Measurements from ENCODE around the gene ANO10. TPM values are rescaled to one million over a fixed set of nuclear protein-coding genes. Genes with fewer than 3 reads are reported as not detected.

ANO10 gene
- total and polyA plus RNA-seq, 10 donors = 2.6 to 21.7 (median 16.6) TPM

- 98 to 100% (median 100%) methylated on average over 1 of the region's 1 CpG for WGBS, 5 donors
- intact Hi-C loops (cut with DNase I; ENCODE audit: low total_unique reads) = no loop called here
- H3K27me3 ChIP-seq (replicated peaks in 1 of 7) = no peaks in the 10 kb centered on the region
- TF ChIP-seq POLR2AphosphoS5 (IDR thresholded peaks at IDR 0.05) = no peak
- no peak for TF ChIP-seq CTCF (IDR thresholded peaks at IDR 0.05 in 8 of 11, conservative IDR thresholded peaks at IDR 0.05 in 3 of 11)
- TF ChIP-seq POLR2A (IDR thresholded peaks at IDR 0.05) = no peak
- H3K27ac ChIP-seq = no peak overlapping the region
- no peaks in the 10 kb centered on the region for H3K9me3 ChIP-seq
- H3K4me1 ChIP-seq = no peaks in the 10 kb centered on the region
- H3K4me3 ChIP-seq = no peak overlapping the region
- H3K36me3 ChIP-seq = peaks cover 0 to 5% (median 0%) of the 10 kb centered on the region in 6 donors
- DNase-seq = no peak
These were observed 87.1 kb downstream of the ANO10 start for GRCh38 chr3:43534675-43535074.

DNA sequence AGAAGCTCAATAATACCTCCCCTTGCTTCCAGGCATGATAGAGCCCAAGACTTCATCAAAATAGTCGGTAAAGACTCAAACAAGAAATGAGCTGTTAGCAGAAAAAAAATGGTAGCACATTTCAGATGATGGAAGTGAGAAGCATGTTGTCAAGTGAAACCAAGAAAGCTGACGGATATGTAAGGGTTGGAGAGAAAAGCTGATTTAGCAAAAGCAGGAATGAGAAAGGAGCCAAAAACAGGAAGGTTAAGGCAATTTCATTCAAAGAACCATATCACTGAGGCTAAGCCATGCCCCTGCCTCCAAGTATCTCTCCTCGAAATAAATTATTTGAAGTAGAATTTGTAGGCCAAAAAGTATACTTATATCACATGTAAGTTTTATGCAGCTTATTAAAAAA is 88.8 kb downstream of the ANO10 start:
- Histone ChIP-seq H3K27me3 (replicated peaks in 1 of 7) (no peaks in the 10 kb centered on the region), H3K27ac (no peak overlapping the region), H3K4me3 (no peak overlapping the region), H3K36me3 (peaks cover 0 to 4% (median 0%) of the 10 kb centered on the region in 6 donors), H3K4me1 (no peaks in the 10 kb centered on the region), H3K9me3 (peaks cover 0 to 14% (median 4%) of the 10 kb centered on the region in 8 donors)
- no peak for DNase-seq
- intact Hi-C loops (cut with DNase I; ENCODE audit: low total_unique reads) = no loop called here
- WGBS, 5 donors = 81 to 88% (median 84%) methylated on average over 3 of the region's 3 CpGs
- no peak for TF ChIP-seq POLR2A (IDR thresholded peaks at IDR 0.05)
- TF ChIP-seq POLR2AphosphoS5 (IDR thresholded peaks at IDR 0.05) = no peak
- TF ChIP-seq CTCF (IDR thresholded peaks at IDR 0.05 in 8 of 11, conservative IDR thresholded peaks at IDR 0.05 in 3 of 11) = no peak

GRCh38 chr3:43531835-43532234 is 90.0 kb downstream of the ANO10 start:
- Histone ChIP-seq H3K27me3 (replicated peaks in 1 of 7) (no peaks in the 10 kb centered on the region), H3K9me3 (peaks cover 0 to 15% (median 5%) of the 10 kb centered on the region in 8 donors), H3K27ac (no peak overlapping the region), H3K4me3 (no peak overlapping the region), H3K36me3 (peaks cover 0 to 4% (median 0%) of the 10 kb centered on the region in 6 donors), H3K4me1 (no peaks in the 10 kb centered on the region)
- 84 to 97% (median 92%) methylated on average over 3 of the region's 3 CpGs for WGBS, 5 donors
- TF ChIP-seq POLR2AphosphoS5 (IDR thresholded peaks at IDR 0.05) (no peak), CTCF (IDR thresholded peaks at IDR 0.05 in 8 of 11, conservative IDR thresholded peaks at IDR 0.05 in 3 of 11) (no peak), POLR2A (IDR thresholded peaks at IDR 0.05) (no peak)
- intact Hi-C loops (cut with DNase I; ENCODE audit: low total_unique reads) = no loop called here
- no peak for DNase-seq

DNA sequence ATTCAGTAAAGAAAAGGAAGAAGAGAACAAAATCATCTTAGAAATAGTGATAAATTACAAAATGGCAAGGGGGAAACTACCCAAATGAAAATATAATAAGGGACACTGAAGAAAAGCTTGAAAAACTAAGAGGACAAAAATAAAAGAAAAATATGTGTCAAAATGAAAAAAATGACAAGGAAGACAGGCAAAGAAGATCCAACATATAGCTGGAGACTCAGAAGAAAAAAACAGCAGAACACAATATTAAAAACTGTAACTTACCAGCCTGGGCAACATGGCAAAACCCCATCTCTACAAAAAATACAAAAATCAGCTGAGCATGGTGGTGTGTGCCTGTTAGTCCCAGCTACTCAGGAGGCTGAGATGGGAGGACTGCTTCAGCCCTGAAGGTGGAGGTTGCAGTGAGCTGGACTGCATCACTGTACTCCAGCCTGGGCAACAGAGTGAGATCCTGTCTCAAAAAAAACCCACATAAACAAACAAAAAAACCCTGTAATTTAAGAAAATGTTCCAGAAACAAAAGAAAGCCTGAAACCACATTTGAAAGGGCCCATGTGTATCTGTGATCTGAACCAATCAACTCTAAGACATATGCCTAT is 93.2 kb downstream of the ANO10 start:
- no peak for TF ChIP-seq POLR2AphosphoS5 (IDR thresholded peaks at IDR 0.05)
- TF ChIP-seq CTCF (IDR thresholded peaks at IDR 0.05 in 8 of 11, conservative IDR thresholded peaks at IDR 0.05 in 3 of 11) = no peak
- no peak for TF ChIP-seq POLR2A (IDR thresholded peaks at IDR 0.05)
- Histone ChIP-seq H3K9me3 (peaks cover 0 to 15% (median 5%) of the 10 kb centered on the region in 8 donors), H3K4me3 (no peak overlapping the region), H3K27ac (no peak overlapping the region), H3K36me3 (peaks cover 0 to 4% (median 0%) of the 10 kb centered on the region in 6 donors), H3K27me3 (replicated peaks in 1 of 7) (no peaks in the 10 kb centered on the region), H3K4me1 (no peaks in the 10 kb centered on the region)
- DNase-seq = no peak
- intact Hi-C loops (cut with DNase I; ENCODE audit: low total_unique reads) = no loop called here

Data from spleen (tissue), 11 donors.